GOT3 (cell line): Measurements from ENCODE around the gene GPBP1.
"Not testable (repeated sequence)": the region's sequence is repeated elsewhere in the genome, so short reads cannot be mapped to it uniquely, and the experiment has no call there.

Experiments
- DNase-seq: peaks from one replicate; lab custom pipeline; 2025; ENCODE audit warnings: mixed read lengths; lab: John Stamatoyannopoulos, UW

The GPBP1 gene

DNA sequence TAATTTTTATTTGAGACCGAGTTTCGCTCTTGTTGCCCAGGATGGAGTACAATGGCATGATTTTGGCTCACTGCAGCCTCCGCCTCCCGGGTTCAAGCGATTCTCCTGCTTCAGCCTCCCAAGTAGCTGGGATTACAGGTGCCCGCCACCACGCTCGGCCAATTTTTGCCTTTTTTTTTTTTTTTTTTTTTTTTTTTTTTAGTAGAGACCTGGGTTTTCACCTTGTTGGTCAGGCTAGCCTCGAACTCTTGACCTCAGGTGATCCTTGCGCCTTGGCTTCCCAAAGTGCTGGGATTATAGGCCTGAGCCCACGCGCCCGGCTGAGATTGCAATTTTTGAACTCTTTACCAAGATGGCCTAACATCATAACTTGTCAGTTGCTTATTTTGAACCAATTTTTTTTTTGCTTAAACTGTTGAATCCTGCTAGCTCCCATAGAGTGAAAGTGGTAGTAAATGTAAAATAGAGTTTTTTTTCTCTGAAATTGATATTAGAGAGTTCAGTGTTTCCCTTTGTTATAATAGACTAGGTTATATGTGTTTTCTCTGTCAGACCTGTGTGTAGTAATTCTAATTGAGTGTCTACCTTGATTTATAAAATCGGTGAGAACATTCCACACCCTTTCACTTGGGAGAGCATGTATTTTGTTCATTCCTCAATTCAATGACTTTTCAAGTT is 3.8 kb downstream of the GPBP1 start:
- no peak for DNase-seq

- not testable (repeated sequence) for DNase-seq
Measured at GRCh38 chr5:57178238-57178637, 4.4 kb downstream of the GPBP1 start.

GRCh38 chr5:57179262-57180200 is 5.7 kb downstream of the GPBP1 start:
- no peak for DNase-seq

GRCh38 chr5:57181154-57181553 is 7.3 kb downstream of the GPBP1 start:
- DNase-seq = no peak

DNA sequence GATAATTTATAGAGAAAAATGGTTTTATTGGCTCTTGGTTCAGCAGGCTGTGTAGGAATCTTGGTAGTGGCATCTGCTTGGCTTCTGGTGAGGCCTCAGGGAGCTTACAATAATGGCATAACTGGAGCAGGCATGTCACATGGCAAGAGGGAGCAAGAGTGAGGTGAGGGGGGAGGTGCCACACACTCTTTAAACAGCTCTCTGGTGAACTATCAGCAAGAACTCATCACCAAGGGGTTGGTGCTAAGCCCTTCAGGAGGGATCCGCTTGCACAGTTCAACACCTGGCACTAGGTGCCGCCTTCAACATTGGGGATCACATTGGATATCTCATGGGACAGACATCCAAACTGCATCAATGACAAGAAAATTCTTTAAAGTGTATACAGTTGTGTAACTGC is 10.5 kb downstream of the GPBP1 start:
- DNase-seq = no peak

DNA sequence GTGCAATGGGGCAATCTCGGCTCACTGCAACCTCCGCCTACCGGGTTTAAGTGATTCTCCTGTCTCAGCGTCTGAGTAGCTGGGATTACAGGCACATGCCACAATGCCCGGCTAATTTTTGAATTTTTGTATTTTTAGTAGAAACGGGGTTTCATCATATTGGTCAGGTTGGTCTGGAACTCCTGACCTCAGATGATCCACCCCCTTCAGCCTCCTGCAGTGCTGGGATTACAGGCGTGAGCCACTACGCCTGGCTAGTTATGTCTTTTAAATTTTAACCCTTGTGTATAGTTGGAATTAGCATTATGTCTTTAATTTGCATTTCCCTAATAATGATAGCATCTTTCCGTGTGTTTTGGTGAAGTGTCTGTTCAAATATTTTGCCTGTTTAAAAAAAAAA is 11.5 kb downstream of the GPBP1 start:
- no peak for DNase-seq

- DNase-seq = no peak
Measured at GRCh38 chr5:57186194-57186593, 12.3 kb downstream of the GPBP1 start.

DNA sequence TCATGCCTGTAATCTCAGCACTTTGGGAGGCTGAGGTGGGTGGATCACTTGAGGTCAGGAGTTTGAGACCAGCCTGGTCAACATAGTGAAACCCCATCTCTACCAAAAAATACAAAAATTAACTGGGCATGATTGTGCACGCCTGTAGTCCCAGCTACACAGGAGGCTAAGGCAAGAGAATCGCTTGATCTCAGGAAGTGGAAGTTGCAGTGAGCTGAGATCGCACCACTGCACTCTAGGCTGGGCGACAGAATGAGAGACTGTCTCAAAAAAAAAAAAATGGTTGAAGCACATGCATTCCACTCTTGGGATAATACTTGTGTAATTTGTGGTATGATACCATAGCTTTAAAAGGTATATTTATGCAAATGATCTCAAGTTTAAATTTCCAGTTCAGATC is 14.1 kb downstream of the GPBP1 start:
- DNase-seq = not testable (repeated sequence)

- DNase-seq = no peak
Measured at GRCh38 chr5:57189515-57189914, 15.7 kb downstream of the GPBP1 start.

DNA sequence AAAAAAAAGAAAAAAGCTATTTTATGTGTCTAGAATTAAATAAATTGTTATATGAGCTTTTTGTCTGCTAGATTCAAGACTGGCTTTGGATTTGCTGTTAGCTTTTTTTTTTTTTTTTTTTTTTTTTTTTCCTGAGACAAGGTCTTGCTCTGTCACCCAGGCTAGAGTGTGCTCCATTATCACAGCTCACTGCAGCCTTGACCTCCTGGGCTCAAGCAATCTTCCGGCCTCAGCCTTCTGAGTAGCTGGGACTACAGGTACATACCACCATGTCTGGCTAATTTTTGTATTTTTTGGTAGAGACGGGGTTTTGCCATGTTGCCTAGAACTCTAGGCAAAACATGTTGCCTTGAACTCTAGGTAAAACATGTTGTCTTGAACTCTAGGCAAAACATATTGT is 16.7 kb downstream of the GPBP1 start:
- no peak for DNase-seq

DNA sequence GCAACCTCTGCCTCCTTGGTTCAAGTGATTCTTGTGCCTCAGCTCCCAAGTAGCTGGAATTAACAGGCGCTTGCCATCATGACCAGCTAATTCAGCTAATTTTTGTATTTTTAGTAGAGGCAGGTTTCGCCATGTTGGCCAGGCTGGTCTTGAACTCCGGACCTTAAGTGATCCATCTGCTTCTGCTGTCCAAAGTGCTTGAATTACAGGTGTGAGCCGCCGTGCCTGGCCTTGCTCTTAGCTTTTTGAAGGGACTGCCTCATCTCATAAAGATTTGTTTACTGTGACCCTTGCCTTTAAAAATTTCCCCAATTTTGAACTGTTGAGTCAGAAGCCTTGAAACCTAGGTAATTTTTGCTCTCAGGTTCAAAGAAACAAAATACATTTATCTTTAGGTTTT is 17.3 kb downstream of the GPBP1 start:
- DNase-seq = no peak

DNA sequence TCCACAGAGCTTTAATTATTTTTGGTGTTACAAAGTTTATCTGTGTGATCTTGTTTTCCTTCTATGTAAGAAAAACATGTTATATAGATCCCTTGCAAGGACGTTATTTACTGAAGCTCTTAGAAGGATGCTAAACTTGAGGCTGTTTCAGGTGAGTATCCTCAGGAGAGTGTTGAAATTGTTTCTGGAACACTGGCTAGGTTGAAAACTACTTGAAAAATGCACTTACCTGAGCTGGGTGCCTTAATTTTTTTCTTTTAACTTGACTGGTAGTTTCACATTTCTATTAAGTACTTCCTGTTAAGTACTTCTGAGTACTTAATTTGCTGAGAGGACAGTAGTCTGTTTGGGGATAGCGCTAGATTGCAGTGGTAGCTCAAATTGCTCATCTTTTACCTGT is 18.1 kb downstream of the GPBP1 start:
- no peak for DNase-seq

DNA sequence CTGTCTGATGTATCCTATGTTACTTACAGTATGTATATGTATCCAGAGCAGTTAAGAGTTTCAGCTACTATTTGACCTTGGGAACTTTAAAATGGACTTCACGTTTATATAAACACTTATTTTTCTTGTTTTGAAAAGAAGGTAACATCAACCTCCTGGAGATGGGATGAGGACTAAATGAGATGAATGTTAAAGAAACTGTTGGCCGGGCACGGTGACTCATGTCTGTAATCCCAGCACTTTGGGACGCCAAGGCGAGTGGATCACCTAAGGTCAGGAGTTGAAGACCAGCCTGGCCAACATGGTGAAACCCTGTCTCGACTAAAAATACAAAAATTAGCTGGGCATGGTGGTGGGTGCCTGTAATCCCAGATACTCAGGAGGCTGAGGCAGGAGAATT is 19.0 kb downstream of the GPBP1 start:
- not testable (repeated sequence) for DNase-seq

- no peak for DNase-seq
Measured at GRCh38 chr5:57193757-57194413, 20.0 kb downstream of the GPBP1 start.

DNA sequence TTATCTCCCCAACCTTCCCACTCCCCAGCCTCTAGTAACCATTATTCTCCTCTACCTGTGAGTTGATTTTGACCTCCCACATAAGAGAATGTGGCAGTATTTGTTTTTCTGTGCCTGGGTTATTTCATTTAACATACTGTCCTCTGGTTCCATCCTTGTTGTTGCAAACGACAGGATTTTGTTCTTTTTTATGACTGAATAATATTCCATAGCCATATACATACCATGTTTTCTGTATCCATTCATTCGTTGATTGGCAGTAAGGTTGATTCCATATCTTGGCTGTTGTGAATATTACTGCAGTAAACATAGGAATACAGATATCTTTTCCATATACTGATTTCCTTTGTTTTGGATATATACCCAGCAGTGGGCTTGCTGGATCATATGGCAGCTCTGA is 20.8 kb downstream of the GPBP1 start:
- DNase-seq = no peak

DNA sequence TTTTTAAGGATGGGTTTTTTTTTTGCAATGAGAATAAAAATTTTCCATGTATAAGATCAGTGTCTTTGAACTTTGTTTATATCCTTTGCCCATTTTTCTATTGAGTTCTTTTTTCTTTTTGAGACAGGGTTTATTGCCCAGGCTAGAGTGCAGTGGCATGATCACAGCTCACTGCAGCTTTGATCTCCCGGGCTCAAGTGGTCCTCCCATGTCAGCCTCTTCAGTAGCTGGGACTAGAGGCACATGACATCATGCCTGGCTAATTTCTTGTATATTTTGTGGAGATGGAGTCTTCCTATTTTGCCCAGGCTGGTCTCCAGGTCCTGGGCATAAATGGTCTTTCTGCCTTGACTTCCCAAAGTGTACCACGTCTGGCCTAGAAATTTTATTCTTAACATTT is 21.2 kb downstream of the GPBP1 start:
- no peak for DNase-seq

GRCh38 chr5:57199866-57200265 is 26.0 kb downstream of the GPBP1 start:
- DNase-seq = no peak

DNA sequence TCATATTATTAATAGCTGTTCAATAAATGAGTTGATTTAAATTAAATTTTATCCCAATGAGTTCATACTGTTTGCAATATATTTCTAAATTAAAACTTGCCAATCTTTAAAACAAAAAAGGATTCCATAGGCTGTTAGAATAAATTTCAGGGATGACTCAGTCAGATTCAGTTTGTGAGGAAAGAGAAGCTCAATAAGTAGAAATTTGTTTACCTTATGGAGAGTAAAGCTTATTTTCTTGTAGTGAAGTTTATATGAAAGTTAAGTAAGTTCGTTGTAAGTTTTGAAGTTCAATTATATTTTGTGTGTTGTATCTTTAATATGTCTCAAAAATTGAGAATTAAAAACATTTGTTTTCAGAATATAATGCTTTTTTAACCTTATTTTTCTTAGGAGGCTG is 29.0 kb downstream of the GPBP1 start:
- no peak for DNase-seq

- no peak for DNase-seq
Measured at GRCh38 chr5:57207007-57207653, 33.3 kb downstream of the GPBP1 start.

DNA sequence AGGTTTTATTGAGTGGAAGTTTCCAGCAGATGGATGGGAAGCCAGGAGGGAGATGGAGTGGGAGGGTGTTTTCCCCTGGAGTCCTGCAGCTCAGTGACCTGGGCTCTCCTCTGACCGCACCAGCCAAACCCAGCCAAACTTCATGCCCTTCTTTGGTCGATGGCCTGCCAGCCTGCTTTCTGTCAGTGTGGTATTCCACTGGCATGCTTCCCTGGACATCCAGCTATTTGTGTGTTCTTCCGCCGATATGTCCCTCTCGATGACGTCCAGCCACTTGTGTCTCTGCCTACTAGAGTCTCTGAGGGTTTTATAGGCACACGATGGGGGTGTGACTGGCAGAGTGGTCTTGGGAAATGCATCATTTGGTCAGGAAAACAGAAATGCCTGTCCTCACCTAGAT is 33.8 kb downstream of the GPBP1 start:
- no peak for DNase-seq

DNA sequence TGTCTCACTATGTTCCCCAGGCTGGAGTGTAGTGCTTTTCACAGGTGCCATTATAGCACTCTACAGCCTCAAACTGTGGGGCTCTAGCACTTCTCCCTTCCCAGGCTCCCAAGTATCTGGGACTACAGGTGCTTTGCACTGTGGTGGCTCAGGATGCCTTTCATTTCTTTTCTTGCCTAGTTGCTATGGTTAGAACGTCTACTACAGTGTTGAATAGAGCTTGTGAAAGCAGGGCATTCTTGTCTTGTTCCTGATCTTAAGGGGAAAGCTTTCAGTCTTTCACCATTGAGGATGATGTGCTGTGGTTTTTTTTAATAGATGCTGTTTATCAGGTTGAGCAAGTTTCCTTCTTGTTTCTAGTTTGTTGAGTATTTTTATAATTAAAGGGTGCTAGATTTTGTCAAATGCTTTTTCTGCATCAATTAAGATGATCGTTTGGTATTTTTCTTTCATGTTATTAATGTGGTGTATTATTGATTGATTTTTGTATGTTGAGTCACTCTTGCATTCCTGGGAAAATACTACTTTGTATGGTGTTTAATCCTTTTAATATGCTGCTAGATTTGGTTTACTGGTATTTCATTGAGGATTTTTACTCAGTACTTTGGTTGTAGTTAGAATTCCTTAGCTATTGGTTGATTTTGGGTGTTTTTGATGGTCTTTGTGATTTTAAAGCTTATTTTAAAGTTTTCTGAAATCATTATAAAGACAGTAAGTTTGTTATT is 35.6 kb downstream of the GPBP1 start:
- DNase-seq = no peak

DNA sequence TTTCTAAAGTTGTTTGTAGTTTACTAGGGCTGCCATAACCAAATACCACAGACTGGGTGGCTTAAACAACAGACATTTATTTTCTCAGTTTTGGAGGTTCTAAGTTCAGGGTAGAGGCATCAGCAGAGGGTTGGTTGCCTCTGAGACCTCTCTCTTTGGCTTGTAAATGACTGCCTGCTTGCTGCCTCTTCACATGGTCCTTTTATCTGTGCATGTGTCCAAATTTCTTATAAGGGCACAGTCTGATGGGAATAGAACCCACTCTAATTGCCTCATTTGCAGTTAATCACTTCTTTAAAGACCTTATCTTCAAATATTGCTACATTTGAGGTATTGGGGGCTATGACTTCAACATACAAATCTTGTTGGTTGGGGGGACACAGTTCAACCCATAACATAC is 36.8 kb downstream of the GPBP1 start:
- no peak for DNase-seq
